VCaP (cell line): Measurements from ENCODE around the gene ATXN1.
"Not testable (repeated sequence)": the region's sequence is repeated elsewhere in the genome, so short reads cannot be mapped to it uniquely, and the experiment has no call there.

Experiments used
- H3K27ac ChIP-seq: fragments of 450-650 bp; 2 replicates; pipeline ENCODE4 v1.5.1; 2017
- TF ChIP-seq, protein P1 (sequence below): fragments of 450-650 bp; conservative IDR thresholded peaks from 2 replicates; pipeline ENCODE4 v1.5.1; 2017; ENCODE audit warnings: mild to moderate bottlenecking, moderate library complexity

ATXN1 gene

DNA sequence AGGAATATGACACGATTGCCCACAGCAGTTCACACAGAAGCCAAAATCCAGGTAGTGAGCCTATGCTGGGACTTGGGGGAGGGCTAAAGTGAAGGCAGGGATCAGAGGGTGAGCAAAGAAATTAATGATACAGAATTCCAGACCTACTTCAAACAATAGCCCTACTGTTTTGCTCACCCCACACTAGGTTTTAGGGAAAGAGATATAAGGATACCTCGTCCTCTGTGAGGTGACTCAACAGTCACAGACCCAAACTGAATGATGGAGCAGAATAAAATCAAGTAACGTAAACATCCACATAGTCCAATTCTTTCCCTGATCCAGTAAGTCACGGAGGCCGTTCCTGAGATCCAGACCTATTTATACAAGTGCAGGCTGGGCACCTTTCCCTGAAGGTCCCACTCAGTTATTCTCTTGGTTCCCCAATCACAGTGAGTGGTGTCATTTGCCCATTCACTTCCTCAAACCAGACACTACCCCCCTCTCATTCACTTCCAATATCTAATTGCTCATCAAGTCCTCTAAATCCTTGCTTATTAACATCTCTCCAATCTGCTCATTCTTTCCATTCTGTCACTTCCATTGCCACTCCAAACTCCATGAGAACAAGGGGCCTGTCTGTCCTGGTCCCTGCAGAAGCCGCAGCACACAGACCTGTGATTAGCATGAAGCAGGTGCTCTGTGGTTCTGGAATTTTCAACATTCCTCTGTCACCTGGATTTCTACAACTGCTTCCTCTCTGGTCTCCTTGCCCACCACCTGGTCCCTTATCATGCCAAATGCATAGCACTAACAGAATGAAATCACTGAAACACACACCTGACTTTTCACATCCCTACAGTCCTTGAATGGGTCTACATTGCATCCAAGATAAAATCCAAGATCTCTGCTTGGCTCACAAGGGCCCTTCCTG is 55.9 kb downstream of the ATXN1 start:
- TF ChIP-seq, protein P1, sequence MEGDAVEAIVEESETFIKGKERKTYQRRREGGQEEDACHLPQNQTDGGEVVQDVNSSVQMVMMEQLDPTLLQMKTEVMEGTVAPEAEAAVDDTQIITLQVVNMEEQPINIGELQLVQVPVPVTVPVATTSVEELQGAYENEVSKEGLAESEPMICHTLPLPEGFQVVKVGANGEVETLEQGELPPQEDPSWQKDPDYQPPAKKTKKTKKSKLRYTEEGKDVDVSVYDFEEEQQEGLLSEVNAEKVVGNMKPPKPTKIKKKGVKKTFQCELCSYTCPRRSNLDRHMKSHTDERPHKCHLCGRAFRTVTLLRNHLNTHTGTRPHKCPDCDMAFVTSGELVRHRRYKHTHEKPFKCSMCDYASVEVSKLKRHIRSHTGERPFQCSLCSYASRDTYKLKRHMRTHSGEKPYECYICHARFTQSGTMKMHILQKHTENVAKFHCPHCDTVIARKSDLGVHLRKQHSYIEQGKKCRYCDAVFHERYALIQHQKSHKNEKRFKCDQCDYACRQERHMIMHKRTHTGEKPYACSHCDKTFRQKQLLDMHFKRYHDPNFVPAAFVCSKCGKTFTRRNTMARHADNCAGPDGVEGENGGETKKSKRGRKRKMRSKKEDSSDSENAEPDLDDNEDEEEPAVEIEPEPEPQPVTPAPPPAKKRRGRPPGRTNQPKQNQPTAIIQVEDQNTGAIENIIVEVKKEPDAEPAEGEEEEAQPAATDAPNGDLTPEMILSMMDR = no peak
- no peak overlapping the region for H3K27ac ChIP-seq

GRCh38 chr6:16704401-16705045 is 56.7 kb downstream of the ATXN1 start:
- TF ChIP-seq, protein P1 = no peak
- H3K27ac ChIP-seq = no peak overlapping the region

- not testable (repeated sequence) for H3K27ac ChIP-seq
Observed at GRCh38 chr6:16702627-16703378, 58.5 kb downstream of the ATXN1 start.

DNA sequence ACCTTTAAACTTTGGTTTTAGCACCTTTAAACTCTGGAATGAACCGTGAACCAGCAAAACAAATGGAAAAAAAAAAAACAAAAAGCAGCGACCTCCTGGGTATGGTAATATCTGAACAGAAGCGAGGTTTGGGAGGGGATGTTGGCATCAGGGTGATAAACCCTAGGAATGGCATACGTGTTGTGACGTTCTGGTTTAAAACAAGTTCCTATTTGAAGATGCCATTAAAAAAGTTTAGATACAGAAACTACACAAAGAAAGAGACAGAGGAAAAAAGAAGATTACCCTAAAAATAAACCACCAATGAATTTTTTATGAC is 60.4 kb downstream of the ATXN1 start:
- no peak overlapping the region for H3K27ac ChIP-seq
- TF ChIP-seq, protein P1 = no peak

GRCh38 chr6:16700202-16700915 is 60.9 kb downstream of the ATXN1 start:
- TF ChIP-seq, protein P1 = no peak
- H3K27ac ChIP-seq = no peak overlapping the region

- TF ChIP-seq, protein P1 = no peak
- no peak overlapping the region for H3K27ac ChIP-seq
Observed at GRCh38 chr6:16698997-16699868, 62.0 kb downstream of the ATXN1 start.

DNA sequence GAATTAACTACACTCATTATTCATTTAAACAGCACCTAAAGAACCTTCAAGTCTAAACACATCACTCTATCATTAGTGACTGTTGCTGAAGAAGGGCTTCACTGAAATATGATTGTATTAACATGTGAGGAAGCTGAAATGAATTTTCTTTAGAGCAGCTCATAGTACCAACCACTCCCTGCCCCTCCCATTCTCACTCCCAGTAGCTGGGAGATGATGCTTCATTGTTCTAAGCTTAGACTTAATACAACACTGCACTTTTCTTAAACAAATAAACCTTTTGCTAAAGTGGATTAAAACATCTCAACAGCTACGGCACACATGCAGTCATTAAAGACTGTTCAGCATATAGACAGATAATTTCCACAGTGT is 63.1 kb downstream of the ATXN1 start:
- H3K27ac ChIP-seq = no peak overlapping the region
- TF ChIP-seq, protein P1 = no peak
